ENCODE measurements around the gene BBS1. TPM values are rescaled to one million over a fixed set of nuclear protein-coding genes. Genes with fewer than 3 reads are reported as not detected.
A peak's percentile ranks its signal among the peaks of the same experiment; 100 is the strongest.

Gene BBS1
- polyA plus RNA-seq, 2 of the 4 experiments (the other 2 are of a cell fraction) = 12.5 TPM

DNA sequence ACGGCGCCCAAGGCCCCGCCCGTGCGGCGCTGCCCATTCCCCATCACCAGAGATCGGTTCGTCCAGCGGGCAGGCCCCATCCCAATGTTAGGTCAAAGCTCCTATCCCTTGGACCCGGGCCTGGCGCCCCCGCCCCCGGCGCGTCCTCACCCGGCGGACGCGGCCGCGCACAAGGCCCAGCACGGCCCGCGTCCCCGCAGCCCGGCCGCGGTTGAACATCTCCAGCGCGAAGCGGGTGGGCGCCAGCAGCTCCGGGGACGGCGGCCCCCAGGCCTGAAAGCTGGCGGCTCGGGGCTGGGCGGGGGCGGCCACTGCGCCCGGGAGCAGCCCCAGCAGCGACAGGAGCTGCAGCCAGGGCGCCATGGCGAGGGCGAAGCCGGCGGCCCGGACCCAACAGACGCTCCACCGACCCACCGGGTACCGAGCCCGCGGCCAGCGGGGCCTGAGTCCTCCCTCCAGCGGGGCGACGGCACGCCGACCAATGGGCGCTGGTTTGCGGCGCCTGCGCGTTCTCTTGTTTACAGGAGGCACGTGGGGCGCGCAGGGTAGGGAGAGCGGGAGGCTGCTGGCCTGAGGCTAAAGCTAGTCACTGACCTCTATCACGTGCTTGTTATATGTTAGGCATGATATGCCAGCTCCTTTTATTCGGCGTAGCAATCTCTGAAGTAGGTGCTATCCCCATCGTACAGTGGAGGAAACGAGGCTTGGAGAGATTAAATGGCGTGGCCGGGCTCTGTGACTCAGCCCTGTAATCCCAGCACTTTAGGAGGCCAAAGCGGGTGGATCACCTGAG lies 57.9 kb downstream of the BBS1 start, which contains the start of gene CTSF (continued):
- TF ChIP-seq CBX2 (IDR thresholded peaks at IDR 0.05; ENCODE audit: borderline replicate concordance, low read depth) = no peak
- TF ChIP-seq, protein P1, sequence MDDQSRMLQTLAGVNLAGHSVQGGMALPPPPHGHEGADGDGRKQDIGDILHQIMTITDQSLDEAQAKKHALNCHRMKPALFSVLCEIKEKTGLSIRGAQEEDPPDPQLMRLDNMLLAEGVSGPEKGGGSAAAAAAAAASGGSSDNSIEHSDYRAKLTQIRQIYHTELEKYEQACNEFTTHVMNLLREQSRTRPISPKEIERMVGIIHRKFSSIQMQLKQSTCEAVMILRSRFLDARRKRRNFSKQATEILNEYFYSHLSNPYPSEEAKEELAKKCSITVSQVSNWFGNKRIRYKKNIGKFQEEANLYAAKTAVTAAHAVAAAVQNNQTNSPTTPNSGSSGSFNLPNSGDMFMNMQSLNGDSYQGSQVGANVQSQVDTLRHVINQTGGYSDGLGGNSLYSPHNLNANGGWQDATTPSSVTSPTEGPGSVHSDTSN (IDR thresholded peaks at IDR 0.05) = no peak
- TF ChIP-seq SMC3 (IDR thresholded peaks at IDR 0.05) = no peak
- no peak for TF ChIP-seq PHF8 (IDR thresholded peaks at IDR 0.05; ENCODE audit: borderline replicate concordance, low read depth)
- 0 out of 2 replicates have a peak, but pooled peaks have one; percentile 71 for TF ChIP-seq HOXB13 (CRISPR knock-in tag; IDR thresholded peaks at IDR 0.05; ENCODE audit: low read depth)
- no peak for TF ChIP-seq ZFP36 (IDR thresholded peaks at IDR 0.05; ENCODE audit: borderline replicate concordance, partially characterized antibody)
- TF ChIP-seq RNF2 (IDR thresholded peaks at IDR 0.05; ENCODE audit: borderline replicate concordance, low read depth) = no peak
- peak; percentile 63; the same call in 1 of the 2 replicates for TF ChIP-seq TP53 (CRISPR knock-in tag; IDR thresholded peaks at IDR 0.05)
- TF ChIP-seq TFCP2L1 (CRISPR knock-in tag; IDR thresholded peaks at IDR 0.05) = no peak

- H3K4me1 ChIP-seq = peaks cover 9% of the 10 kb centered on the region
- no peak overlapping the region for H3K4me3 ChIP-seq
- ATAC-seq (no peak), FAIRE-seq (no peak), DNase-seq (ENCODE audit: low read depth in 1 of 2, low spot score in 1 of 2) (no peak)
- H3K27ac ChIP-seq = peak overlapping the region in 1 of 2 experiments; percentile 87; a peak in 2 of 6 replicates
- CTCF ChIA-PET = interaction anchor here (1.0 to 3.1 kb wide), 8 partner anchors 9 to 69 kb away, joined by 3 to 16 read pairs (median 3); partner anchors contain the start of genes CCDC87, CCS, RBM14 and RBM4
- POLR2A ChIA-PET = interaction anchor here (0.8 to 2.2 kb wide), 6 partner anchors 9 to 89 kb away, joined by 3 to 10 read pairs (median 4); partner anchors contain the start of genes RBM14, RBM4 and ZDHHC24
- 76% methylated on average over 7 of the region's 7 CpGs for WGBS (ENCODE audit: missing lambda C conversion rate)
- H3K4me2 ChIP-seq = peak overlapping the region; percentile 99; the same call in 1 of the 3 replicates
- H3K9me3 ChIP-seq = no peaks in the 10 kb centered on the region
- TF ChIP-seq POLR2AphosphoS2 (conservative IDR thresholded peaks at IDR 0.05; ENCODE audit: low read length) (no peak), RNF2 (IDR thresholded peaks at IDR 0.05; ENCODE audit: borderline replicate concordance, low read depth) (no peak), POLR2A (IDR thresholded peaks at IDR 0.05; ENCODE audit: low read length) (no peak), TP53 (CRISPR knock-in tag; IDR thresholded peaks at IDR 0.05) (no peak)
- TF ChIP-seq, protein P2, sequence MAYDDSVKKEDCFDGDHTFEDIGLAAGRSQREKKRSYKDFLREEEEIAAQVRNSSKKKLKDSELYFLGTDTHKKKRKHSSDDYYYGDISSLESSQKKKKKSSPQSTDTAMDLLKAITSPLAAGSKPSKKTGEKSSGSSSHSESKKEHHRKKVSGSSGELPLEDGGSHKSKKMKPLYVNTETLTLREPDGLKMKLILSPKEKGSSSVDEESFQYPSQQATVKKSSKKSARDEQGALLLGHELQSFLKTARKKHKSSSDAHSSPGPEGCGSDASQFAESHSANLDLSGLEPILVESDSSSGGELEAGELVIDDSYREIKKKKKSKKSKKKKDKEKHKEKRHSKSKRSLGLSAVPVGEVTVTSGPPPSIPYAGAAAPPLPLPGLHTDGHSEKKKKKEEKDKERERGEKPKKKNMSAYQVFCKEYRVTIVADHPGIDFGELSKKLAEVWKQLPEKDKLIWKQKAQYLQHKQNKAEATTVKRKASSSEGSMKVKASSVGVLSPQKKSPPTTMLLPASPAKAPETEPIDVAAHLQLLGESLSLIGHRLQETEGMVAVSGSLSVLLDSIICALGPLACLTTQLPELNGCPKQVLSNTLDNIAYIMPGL (CRISPR knock-in tag; IDR thresholded peaks at IDR 0.05; ENCODE audit: borderline replicate concordance) = no peak
- TF ChIP-seq, protein P3, sequence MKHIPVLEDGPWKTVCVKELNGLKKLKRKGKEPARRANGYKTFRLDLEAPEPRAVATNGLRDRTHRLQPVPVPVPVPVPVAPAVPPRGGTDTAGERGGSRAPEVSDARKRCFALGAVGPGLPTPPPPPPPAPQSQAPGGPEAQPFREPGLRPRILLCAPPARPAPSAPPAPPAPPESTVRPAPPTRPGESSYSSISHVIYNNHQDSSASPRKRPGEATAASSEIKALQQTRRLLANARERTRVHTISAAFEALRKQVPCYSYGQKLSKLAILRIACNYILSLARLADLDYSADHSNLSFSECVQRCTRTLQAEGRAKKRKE (CRISPR knock-in tag; IDR thresholded peaks at IDR 0.05; ENCODE audit: low read depth) = no peak
Measured at GRCh38 chr11:66569076-66569475, 58.6 kb downstream of the BBS1 start.

GRCh38 chr11:66570079-66570849 lies 59.8 kb downstream of the BBS1 start:
- FAIRE-seq (no peak), ATAC-seq (no peak), DNase-seq (ENCODE audit: low read depth in 1 of 2, low spot score in 1 of 2) (no peak)
- Histone ChIP-seq H3K27ac (no peak overlapping the region), H3K4me2 (no peak overlapping the region), H3K4me1 (peaks cover 14% of the 10 kb centered on the region), H3K9me3 (no peaks in the 10 kb centered on the region), H3K4me3 (no peak overlapping the region)
- TF ChIP-seq HOXB13 (CRISPR knock-in tag; IDR thresholded peaks at IDR 0.05; ENCODE audit: low read depth) = no peak
- no peak for TF ChIP-seq BCL3 (IDR thresholded peaks at IDR 0.05)
- no peak for TF ChIP-seq FOSL2 (IDR thresholded peaks at IDR 0.05)
- no peak for TF ChIP-seq FOSL2 (CRISPR knock-in tag; IDR thresholded peaks at IDR 0.05)
- no peak for TF ChIP-seq TFCP2L1 (CRISPR knock-in tag; IDR thresholded peaks at IDR 0.05)
- TF ChIP-seq, protein P1 (IDR thresholded peaks at IDR 0.05) = no peak
- TF ChIP-seq ESRRA (IDR thresholded peaks at IDR 0.05; ENCODE audit: borderline replicate concordance, low read length) = no peak
- no peak for TF ChIP-seq RNF2 (IDR thresholded peaks at IDR 0.05; ENCODE audit: borderline replicate concordance, low read depth)
- no peak for TF ChIP-seq POLR2A (IDR thresholded peaks at IDR 0.05; ENCODE audit: low read length)
- TF ChIP-seq CTCF (IDR thresholded peaks at IDR 0.05) = no peak
- TF ChIP-seq ZSCAN20 (CRISPR knock-in tag; IDR thresholded peaks at IDR 0.05) = no peak
- no peak for TF ChIP-seq ZFP36 (IDR thresholded peaks at IDR 0.05; ENCODE audit: borderline replicate concordance, partially characterized antibody)
- WGBS (ENCODE audit: missing lambda C conversion rate) = 41% methylated on average over 5 of the region's 5 CpGs
- CTCF ChIA-PET = interaction anchor here (1.0 to 3.1 kb wide), 4 partner anchors 8 to 22 kb away, joined by 3 to 16 read pairs (median 9); partner anchors contain the start of genes CCDC87 and CCS
- POLR2A ChIA-PET = interaction anchor here (0.8 kb wide), 1 partner anchor 68 kb away, joined by 3 read pairs; the partner anchor contains the start of gene RBM4
